Stimulated activated CD4-positive, alpha-beta T cell treated with anti-CD3 and anti-CD28 coated beads, Interleukin-12 subunit alpha, Interleukin-12 subunit beta, amount 100 ng/mL, for 4 hours (primary cell): ENCODE data around the gene STIM2.

ENCODE experiments used
- DNase-seq: peaks from one replicate; pipeline ENCODE4 v3.0.0-alpha.2; 2020

Gene STIM2

DNA sequence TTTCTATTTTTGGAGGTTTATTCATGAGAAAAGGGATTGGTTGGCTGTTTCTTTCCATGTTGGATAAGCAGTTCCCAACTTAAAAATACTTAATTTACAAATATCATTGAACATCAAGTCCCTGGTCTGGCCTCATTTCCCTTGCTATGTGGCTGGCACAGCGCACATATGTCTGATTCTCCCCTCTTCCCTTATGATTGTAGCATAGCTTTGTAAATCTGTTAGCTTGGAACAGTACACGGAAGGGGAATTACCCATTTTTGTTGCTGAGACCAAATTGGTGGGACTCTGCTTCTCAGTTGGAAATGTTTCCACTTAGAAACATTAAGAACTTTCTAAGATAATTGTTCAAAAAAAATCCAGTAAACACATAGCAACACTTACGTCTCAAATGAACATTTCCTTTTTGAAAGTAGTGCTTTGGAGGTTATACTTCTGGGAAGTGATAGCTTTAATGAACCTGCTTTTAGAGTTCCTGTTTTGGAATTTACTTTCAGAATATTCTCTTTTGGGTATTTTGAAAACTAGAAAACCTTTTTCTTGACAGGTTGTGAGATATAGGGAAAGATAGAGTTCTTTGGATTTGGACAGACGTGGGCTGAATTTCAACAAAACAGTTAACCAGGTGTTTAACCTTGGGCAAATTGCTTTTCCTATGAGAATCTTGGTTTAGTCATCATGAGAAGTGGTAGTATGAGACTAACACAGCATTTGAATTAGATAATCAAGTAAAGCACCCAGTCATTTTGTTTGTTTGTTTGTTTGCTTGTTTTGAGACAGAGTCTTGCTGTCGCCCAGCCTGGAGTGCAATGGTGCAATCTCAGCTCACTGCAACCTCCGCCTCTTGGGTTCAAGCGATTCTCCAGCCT, 47.3 kb downstream of the STIM2 start:
- no peak for DNase-seq

DNA sequence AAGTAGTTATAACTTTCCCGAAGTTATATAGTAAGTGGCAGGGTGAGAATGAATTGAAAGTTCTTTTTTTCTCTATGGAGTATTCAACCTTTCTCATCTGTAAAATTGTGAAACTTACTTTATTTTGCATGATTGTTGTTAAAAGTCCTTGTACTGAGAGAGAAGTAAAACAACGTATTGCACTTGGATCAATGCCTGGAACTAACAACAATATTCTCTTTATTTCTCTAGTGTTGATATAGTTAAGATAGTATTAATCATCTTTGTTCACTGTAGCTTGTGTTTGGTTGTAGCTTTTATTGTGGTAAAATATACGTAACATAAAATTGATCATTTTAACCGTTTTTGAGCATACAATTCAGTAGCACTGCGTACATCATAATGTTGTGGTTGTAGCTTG, 48.7 kb downstream of the STIM2 start:
- DNase-seq, result no peak

DNA sequence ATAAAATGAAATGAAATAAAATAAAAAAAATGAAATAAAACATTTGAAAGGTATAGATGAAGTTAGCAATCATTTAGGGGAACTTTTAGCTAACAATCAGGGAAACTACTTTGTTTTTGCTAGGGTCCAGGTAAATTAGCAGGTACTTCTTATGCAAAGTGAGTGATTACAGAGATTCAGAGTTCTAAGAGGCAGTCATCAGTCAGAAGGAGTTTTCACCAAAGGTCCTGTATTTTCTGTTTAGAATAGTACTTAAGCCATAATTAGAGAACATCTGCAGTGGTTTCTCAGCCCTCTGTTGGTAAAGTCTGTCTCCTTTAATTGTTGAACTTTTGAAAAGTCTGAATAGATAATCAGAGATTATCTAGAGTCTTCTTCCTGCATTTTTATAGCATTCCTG, 50.6 kb downstream of the STIM2 start:
- no peak for DNase-seq

DNA sequence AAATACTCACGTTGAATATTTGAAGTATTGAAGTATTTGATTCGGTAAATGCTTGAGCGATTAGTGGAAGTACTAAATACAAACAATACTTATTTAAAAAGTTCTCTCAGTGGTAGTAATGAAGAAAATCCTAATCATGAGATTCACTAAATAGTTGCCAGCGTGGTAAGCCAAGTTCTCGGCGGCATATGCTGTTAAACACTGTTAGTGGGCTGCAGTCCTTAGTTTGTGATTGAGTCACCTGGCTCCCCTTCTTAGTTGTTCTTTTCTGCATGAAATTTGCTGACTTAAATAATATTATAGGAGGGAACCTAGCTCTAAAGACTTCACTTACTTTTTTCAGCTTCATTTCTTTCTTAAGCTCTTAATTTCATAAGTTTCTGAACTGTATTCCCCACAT, 51.4 kb downstream of the STIM2 start:
- no peak for DNase-seq

DNA sequence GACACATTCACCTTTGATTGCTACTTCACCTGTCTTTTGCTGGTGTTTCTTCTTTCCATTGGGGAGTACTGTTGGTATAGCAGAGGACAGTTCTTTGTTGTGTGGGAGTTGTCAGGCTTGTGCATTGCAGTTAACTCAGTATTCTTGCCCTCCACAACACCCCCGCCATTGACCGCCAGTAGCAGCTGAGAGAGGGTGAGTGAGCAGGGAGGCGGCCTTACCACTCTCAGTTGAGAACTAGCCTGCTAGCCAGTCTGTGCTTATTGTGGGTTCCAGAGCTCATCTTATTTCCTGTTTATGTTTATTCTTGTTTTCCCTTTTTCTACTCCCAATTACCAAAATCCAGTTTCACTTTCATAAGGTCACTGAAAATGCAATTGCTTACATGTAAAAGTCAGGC, 52.2 kb downstream of the STIM2 start:
- no peak for DNase-seq

DNA sequence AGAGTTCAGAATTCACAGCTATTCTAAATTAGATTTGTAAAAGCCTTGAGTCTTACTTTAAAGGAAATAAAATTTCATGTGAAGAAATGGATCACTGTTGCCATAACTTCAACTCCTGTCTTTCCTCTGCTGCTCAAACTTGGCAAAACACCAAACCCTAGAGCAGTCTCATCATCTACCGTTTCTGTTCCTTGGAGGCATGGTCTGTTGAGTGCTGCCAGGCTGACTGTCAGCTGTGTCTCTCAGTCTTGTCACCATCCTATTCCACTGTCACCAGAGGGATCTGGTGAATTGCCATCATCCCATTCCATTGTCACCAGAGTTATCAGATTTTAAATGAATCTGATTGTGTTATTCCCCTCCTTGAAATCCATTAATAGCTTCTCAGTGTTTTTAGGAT, 55.6 kb downstream of the STIM2 start:
- DNase-seq, result no peak

DNA sequence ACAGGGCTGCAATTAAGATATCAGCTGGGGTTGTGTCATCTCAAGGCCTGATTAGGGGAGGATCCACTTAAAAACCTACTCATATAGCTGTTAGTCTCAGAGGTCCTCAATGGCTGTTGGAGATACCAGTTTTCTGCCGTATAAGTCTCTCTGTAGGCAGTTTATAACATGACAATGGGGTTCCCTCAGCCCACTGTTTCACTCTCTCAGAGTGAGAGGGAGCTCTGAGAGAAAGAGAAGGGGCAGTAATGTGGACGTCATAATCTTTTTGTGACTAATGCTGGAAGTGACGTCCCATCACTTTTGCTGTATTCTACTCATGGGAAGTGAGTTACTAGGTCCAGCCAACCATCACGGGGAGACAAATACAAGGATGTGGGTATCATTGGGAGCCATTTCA, 70.3 kb downstream of the STIM2 start:
- no peak for DNase-seq

DNA sequence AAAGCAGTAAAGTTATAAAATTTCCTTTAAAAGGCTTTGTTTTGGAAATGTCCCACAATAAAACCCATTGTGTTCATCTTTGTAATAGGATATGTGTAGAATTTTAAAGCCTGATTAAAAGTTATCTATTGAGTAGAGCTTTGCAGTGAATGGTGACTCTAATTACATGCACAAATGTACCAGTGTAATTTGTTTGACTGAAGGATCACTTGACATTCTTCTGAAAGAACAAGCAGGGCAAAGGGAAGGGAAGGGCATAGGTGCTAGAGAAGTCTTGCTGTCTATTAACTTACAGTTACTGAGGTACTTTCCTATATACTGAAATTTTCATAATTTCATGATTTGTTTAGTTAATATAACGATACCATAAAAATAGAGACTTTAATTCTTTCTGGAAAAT, 70.8 kb downstream of the STIM2 start:
- no peak for DNase-seq

DNA sequence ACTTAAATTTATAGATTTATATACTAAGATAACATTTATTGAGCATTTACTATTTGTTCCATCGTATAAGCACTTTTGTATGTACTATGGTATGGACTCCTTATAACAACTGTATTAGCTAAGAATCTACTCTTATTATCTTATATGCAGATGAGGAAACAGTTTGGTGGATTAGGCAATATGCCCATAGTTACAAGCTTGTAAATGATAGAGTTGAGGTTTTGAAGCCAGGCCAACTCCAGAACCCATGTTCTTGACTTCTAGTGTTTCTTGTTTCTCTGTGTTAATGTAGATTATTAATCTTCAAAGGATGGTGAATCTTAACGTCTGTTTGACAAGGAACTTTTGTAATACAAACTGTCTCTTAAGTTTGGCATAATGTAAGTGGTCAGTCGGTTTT, 71.3 kb downstream of the STIM2 start:
- no peak for DNase-seq

DNA sequence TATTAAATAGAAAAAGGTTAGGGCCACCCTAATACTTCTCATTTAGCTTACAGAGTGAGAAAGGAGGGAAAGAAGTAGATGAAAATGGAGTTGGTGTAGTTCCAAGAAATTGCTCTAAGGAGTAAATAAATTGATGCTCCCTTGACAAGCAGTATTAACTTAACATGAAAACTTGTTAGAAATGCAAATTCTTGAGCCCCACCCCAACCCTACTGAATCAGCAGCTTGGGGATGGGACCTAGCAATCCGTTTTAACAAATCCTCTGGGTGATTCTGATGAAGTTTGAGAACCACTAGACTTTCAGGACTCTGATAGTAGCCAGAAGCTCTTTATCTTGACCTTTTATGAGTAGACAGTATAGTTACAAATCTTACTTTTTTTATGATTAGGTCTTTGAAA, 74.8 kb downstream of the STIM2 start:
- DNase-seq, result no peak

DNA sequence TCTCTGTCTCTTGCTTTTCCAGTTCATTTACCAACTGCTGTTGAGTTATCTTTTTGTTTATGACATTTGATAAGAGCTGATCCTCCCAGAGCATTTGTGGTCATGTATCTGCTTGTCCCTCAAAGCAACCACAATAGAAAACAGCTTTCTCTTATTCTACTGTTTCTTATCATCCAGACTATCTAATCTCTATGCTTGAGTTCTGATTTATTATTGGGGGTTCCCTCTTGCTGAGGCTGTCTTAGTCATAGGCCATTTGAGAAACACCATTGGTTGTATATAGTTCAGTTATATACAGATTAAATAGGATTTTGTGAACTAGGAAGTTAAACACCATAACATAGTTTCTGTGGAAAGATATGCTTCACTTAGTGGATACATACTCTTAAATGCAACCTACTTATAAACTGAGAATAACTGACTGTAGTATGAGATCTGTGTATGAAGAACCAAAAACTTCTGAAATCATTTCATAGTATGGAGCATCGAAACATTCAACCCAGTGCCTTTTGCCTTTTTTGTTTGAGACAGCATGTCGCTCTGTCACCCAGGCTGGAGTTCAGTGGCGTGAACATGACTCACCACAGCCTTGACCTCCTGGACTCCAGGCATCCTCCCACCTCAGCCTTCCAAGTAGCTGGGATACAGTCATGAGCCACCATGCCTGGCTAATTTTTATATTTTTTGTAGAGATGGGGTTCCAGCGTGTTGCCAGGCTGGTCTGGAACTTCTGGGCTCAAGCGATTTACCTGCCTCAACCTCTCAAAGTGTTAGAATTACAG, 75.8 kb downstream of the STIM2 start:
- DNase-seq, result no peak

DNA sequence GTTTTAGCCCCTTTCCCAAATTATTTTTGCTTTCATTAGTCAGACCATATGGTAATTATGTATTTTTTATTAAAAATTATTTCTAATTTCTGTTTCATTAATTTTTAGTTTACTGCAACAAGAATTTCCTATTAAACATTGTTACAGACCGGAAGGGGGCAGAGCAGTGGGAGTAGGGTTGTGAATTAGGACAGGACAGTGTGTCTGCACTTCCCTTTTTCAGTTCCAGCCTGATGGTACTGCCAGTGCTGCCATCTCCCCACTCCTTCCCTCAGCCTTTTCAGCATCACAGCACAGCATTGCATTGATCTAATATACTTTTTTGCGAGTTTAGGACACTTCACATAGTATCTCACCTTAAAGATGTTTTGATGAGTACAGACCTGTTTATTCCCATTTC, 76.5 kb downstream of the STIM2 start:
- DNase-seq, result no peak

DNA sequence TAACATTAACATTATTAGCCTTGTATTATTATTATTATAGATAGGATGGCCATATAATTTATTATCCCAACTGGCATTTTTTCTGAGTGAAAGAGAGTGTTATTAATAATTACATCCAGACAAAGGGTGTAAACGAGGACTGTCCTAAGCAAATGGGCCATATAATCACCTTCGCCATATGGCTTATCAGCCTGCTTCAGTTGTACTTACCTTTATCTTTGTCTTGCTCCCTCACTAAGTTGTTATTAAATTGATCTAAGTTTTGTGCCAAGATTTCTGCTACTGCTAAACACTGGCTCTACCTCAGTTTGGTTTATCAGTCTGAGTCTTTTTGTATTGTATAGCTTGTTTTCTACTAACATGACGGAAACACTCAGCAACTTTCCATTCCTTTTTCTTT, 76.9 kb downstream of the STIM2 start:
- no peak for DNase-seq

DNA sequence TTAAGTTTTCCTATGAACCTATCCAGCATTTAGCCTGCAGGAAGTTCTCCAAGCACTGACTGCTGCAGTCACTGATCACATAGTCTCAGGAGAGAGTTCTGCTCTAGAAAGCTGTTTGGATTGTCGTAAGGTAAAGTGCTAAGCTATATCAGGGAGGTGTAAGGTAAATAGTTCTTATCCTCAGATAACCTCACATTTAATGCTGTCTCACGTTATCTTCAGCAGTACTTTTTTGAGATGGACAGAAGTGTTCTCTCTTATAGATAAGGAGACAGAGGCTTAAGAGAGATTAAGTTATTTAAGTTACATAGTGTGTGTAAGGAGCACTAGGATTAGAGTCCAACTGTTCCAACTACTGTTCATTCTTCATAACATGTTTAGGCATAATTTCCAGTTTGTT, 77.9 kb downstream of the STIM2 start:
- DNase-seq, result no peak

DNA sequence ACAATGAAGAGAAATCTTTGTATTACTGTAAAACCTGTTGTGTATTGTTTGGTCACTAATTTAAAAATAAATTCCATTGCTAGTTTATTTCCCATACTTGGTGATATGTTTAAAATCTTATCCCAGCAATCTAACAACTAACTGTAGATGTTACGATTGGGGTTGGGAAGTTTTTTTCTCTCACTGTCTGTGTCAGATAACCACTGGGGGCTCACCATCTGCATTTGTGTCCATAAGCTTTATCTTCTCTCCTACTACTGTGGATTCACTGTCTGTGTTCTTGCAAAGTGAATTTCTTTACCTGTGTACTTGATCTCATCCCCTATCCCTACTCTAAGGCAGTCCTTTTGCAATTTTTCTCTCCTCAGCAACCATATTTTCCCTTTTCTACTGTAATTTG, 81.3 kb downstream of the STIM2 start:
- DNase-seq, result no peak

DNA sequence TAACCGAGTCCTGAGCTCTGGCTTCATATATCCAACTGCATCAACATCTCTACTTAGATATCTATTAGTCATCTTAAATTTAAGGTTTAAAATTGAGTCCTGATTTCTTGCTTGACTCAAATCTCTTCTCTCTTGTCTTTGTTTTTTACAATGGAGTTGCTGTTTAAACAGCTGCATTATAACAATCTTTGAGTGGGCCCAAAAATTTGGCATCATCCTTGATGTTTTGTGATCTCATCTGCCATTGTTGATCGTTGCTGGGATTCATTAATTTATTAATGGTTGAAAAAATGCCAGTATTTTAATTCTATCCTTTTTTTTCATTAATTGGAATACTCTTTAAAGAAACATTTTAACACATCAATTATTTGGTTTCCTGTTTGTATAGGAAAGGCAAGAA, 82.2 kb downstream of the STIM2 start:
- no peak for DNase-seq

DNA sequence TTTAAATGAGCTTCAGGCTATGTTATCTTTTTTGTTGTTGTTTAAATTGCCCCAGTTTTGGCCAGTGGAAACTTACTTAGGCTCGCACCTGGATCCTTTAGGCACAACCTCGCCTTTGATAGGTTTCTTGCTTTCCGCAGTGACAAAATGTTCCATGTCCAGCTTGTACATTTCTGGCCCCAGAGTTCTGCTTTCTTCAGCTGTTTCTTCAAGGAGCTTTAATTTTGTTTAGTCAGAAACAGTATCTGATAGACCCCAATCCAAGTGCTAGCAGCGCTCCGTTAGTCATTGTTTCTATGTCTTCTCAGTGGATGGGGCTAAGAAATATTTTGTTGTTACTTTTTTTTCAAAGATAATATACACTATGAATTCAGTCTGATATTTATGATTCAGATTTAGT, 82.8 kb downstream of the STIM2 start:
- DNase-seq, result no peak

DNA sequence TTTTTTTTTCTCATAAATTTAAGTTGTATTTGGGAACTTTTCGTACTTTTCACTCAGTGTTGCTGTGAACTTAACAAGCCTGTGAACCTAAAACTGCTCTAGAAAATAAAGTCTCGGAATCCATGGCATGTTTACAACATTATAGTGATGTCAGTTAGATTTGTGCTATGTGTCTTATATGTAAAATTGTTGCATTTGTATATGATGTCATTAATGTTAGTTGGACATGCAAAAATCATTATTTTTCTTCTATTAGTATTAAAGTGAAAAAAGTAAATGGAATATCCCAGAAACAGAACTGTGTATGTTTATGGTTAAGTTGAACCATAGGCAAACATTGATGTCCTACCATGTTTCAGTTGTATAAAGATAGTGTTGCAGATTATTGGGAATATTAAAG, 85.2 kb downstream of the STIM2 start:
- no peak for DNase-seq

DNA sequence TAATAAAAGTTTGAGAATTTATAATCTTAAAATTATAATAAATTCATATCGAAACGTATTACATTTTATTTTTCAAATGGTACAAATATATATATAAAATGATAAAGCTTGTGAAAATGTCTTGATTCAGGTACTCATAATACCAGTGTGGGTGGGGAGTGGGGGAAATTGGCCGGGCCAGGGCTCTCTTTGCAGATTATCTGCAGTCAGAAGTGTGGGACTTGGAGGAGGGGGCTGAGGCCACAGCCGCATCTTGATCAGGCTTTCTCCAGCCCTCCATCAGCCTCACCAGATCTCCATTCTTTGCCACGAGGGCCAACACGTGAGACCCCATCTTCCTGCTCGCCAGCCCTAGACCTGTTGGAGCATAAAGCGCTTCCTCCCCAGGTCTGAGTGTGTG, 86.7 kb downstream of the STIM2 start:
- no peak for DNase-seq

DNA sequence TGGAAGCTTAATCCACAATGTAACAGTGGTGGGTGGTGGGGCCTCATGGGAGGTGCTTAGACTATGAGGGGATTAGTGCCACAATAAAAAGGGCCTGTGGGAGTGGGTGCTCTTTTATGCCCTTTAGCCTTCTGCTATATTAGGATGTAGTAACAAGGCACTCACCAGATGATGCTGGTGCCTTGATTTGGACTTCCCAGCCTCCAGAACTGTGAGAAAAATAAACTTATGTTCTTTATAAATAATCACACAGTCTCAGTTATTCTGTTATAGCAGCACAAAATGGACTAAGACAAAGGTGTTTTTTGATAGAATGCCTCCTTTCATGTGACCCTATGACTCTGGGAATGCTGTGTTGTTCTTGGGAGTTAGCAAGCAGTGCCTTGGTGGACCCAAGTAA, 89.8 kb downstream of the STIM2 start:
- DNase-seq, result no peak

DNA sequence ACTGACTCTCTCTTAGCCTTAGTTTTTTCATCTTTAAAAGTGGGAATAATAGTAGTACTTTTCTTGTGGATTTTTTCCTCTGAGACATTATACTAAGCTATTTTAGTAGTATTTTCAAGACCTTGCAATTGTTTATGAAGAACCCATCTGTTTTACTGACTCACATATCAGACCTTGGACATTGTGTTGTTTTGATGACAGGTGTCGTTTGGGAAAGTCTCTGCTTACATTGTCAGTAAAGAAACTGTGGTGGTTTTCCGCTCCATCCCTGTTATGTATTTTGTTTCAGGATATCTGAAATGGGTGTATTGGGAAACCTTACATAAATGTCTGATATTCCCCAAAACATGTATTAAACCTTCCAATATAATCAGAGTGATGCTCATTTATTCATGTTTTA, 92.2 kb downstream of the STIM2 start:
- DNase-seq, result no peak

DNA sequence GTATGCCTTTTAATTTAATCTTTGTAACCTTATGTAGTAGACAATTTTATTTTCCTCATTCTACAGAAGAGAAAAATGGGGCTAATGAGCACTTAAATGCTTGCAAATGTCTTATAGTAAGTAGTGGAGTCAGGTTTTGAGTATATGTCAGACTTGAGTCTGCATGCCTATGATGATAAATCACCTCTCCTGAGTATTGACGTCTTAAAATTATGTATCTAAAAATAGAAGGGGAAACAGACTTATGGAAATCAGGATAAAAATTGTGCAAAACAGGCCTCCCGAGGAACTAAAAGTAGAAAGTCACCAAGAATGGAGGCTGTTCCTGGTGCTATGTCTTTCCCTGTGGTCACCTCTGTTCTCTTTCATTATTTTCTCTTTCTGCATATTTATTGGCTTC, 92.7 kb downstream of the STIM2 start:
- DNase-seq, result no peak

DNA sequence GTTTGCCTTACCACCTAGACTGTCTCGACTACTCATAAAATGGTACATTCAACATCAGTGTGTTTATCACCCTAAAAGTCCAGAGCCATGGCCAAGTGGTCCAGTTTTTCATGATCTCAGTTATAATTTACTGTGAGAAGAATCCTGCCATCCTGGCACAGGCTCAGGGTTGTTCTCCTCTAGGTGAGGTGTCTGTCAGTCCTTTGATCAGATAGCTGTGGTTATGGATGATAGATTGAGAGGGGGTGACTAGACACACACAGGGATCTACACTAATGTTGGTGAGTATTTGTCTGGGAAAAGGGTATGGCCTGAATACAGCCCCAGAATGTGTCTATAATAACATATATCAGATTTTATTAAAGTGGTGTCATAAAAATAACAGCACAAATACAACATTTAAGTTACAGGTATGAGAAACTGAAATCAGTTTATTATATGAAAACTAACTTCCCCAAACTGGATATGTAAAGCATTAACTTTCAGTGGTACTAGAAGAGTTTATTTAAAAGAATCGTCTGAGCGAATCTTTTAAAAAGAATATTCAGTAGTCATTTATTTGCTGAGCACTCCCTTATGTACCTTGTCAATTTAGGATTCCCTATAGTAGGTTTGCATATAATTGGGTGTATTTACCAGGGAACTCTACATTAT, 93.3 kb downstream of the STIM2 start:
- no peak for DNase-seq

DNA sequence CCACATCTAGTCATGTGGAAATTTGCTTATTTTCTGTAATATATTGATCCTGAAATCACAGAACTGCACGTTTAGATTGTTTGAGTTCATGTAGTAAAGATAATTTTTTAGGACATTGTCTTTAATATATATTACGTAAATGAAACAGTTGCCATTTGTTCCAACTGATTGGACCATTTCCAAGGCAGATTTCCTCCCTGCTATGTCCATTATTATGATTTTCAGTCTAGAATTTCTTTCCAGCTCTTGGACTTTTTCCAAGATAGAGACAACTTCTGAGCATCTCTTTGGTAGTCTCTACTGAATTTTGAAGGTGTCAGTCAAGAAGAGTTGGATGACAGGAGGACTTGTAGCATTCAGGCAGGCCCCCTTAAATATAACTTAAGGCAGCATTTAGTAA, 94.6 kb downstream of the STIM2 start:
- no peak for DNase-seq
